IMR-90 (cell line): ENCODE measurements around the gene TXNDC8. TPM values are rescaled to one million over a fixed set of nuclear protein-coding genes. Genes with fewer than 3 reads are reported as not detected.

ENCODE experiments used
- CTCF ChIP-seq: conservative IDR thresholded peaks from 2 replicates; pipeline ENCODE4 v1.5.1; 2012; ENCODE audit warnings: mild to moderate bottlenecking, low read depth, low read length, improper control_type of control experiment
- MAFK ChIP-seq: IDR thresholded peaks from 2 replicates; pipeline ENCODE4 v1.6.1; 2012; ENCODE audit warnings: low read depth, low read length, improper control_type of control experiment
- RCOR1 ChIP-seq: IDR thresholded peaks from 2 replicates; pipeline ENCODE4 v1.6.1; 2012; ENCODE audit warnings: mild to moderate bottlenecking, low read length, improper control_type of control experiment; ENCODE audit not compliant: insufficient replicate concordance
- polyA plus RNA-seq, 3 experiments: library from polyadenylated mRNA; depleted of rRNA; stranded (reverse); fragments of >200 nt; gene quantifications; 2 replicates each; pipeline ENCODE4 v1.2.3, GENCODE V29; 2012; ENCODE audit warnings: low replicate concordance in 1 of 3
- total RNA-seq: library from RNA; depleted of rRNA; stranded (reverse); fragments of >200 nt; gene quantifications from 2 replicates; pipeline ENCODE4 v1.2.3, GENCODE V29; 2012

The TXNDC8 gene
- total and polyA plus RNA-seq, 2 of the 4 experiments (the other 2 are of a cell fraction), result not detected

GRCh38 chr9:110255463-110256379, 81.9 kb downstream of the TXNDC8 start (continued):
- TF ChIP-seq CTCF, result no peak
- TF ChIP-seq RCOR1, result peak; percentile 24
- no peak for TF ChIP-seq MAFK
